DOHH2 (cell line): Measurements from ENCODE around the gene GPR141.

Source experiments
- CTCF ChIP-seq: fragments of 200-600 bp; sonication (generic); IDR thresholded peaks from one replicate; pipeline ENCODE4 v1.5.1; 2014; ENCODE audit warnings: antibody characterized with exemption, mild to moderate bottlenecking, low read depth, low read length; ENCODE audit not compliant: poor library complexity, severe bottlenecking
- EZH2phosphoT487 ChIP-seq: fragments of 200-600 bp; sonication (generic); IDR thresholded peaks from 2 replicates; pipeline ENCODE4 v1.6.1; 2017; ENCODE audit warnings: borderline replicate concordance, mild to moderate bottlenecking, antibody characterized with exemption, low read length, moderate library complexity, mixed read lengths

- no peak for TF ChIP-seq CTCF
- no peak for TF ChIP-seq EZH2phosphoT487
These were observed 35.0 kb downstream of the GPR141 start for GRCh38 chr7:37718585-37718984.
